ENCODE data around the gene PARD3B.

DNA sequence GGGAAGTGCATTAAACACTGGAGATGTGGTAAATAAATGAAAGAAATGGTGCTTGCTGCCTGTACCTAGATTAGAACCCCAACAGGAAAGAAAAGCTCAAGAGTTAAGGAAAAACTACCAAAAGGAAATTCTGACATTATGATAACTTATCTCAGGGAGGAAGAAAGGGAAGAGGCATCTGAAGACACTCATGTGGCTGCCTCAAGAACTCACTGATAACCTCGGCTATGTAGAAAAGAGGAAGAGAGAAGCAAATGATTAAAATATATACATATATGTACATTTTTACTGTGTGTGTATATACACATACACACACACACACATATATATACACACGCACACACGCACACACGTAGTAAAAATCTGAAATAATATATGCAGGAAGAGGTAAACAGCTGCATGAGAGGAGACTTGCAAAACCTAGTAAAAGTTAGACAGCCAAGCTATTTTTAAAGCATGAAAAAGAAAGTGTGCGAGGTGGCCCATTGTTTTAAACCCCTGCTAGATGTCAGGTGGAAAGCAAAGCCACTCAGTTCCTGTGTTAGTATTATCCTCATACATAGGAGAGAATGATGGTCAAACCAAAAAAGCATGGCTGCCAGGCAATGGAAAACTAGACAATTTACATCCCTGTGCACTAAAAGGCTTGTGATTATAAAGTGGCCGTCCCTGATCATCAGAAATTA lies 654.0 kb downstream of the PARD3B start:
- no peak for TF ChIP-seq STAT1 (IDR thresholded peaks at IDR 0.05; ENCODE audit: unreplicated experiment)
- no peak for TF ChIP-seq EZH2phosphoT487 (IDR thresholded peaks at IDR 0.05; ENCODE audit: unreplicated experiment)
- TF ChIP-seq POLR2AphosphoS5 (IDR thresholded peaks at IDR 0.05; ENCODE audit: low read depth): no peak
- TF ChIP-seq, protein P1, sequence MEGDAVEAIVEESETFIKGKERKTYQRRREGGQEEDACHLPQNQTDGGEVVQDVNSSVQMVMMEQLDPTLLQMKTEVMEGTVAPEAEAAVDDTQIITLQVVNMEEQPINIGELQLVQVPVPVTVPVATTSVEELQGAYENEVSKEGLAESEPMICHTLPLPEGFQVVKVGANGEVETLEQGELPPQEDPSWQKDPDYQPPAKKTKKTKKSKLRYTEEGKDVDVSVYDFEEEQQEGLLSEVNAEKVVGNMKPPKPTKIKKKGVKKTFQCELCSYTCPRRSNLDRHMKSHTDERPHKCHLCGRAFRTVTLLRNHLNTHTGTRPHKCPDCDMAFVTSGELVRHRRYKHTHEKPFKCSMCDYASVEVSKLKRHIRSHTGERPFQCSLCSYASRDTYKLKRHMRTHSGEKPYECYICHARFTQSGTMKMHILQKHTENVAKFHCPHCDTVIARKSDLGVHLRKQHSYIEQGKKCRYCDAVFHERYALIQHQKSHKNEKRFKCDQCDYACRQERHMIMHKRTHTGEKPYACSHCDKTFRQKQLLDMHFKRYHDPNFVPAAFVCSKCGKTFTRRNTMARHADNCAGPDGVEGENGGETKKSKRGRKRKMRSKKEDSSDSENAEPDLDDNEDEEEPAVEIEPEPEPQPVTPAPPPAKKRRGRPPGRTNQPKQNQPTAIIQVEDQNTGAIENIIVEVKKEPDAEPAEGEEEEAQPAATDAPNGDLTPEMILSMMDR (conservative IDR thresholded peaks at IDR 0.05; ENCODE audit: low read depth in 2 of 2): no peak
- no peak for TF ChIP-seq EZH2 (IDR thresholded peaks at IDR 0.05; ENCODE audit: low read depth, unreplicated experiment)
- TF ChIP-seq, protein P2, sequence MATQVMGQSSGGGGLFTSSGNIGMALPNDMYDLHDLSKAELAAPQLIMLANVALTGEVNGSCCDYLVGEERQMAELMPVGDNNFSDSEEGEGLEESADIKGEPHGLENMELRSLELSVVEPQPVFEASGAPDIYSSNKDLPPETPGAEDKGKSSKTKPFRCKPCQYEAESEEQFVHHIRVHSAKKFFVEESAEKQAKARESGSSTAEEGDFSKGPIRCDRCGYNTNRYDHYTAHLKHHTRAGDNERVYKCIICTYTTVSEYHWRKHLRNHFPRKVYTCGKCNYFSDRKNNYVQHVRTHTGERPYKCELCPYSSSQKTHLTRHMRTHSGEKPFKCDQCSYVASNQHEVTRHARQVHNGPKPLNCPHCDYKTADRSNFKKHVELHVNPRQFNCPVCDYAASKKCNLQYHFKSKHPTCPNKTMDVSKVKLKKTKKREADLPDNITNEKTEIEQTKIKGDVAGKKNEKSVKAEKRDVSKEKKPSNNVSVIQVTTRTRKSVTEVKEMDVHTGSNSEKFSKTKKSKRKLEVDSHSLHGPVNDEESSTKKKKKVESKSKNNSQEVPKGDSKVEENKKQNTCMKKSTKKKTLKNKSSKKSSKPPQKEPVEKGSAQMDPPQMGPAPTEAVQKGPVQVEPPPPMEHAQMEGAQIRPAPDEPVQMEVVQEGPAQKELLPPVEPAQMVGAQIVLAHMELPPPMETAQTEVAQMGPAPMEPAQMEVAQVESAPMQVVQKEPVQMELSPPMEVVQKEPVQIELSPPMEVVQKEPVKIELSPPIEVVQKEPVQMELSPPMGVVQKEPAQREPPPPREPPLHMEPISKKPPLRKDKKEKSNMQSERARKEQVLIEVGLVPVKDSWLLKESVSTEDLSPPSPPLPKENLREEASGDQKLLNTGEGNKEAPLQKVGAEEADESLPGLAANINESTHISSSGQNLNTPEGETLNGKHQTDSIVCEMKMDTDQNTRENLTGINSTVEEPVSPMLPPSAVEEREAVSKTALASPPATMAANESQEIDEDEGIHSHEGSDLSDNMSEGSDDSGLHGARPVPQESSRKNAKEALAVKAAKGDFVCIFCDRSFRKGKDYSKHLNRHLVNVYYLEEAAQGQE (IDR thresholded peaks at IDR 0.05; ENCODE audit: unreplicated experiment): no peak
